Activated CD8-positive, alpha-beta memory T cell treated with anti-CD3 and anti-CD28 coated beads, Interleukin-2, amount 50 U/mL, for 1 hour (primary cell): ENCODE results near the gene SIX3.

Experiments used
- DNase-seq: peaks from one replicate; pipeline ENCODE4 v3.0.0-alpha.2; 2020; ENCODE audit errors: extremely low read depth

Gene SIX3

DNA sequence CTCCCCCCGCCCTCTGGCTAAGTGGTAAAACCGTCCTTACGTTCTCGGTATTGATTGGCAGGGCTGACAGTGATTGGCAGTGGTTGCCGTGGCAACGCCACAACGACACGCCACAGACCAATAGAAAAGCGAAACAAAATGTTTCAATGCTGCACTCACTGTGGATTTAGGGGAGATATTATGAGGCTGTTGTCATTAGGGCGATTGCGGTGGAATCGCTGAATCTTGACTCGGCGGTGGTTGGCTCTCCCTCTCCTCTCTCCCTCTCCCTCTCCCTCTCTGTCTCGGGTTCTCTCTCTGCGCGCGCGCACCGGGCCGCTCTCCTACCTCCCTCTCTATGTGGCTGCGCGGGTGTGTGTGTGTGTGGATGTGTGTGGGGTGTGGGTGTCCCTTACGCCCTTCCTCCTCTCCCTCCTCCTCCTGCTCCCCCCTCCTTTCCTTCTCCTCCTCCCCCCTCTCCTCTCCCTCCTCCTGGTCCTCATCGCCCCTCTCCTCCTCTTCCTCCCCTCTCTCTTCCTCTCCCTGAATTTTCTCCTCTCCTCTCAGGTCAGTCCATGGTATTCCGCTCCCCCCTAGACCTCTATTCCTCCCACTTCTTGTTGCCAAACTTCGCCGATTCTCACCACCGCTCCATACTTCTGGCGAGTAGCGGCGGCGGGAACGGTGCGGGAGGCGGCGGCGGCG, at the start of gene SIX3:
TSS of gene SIX3 (plus strand) at position 152 of the 684 bp plus-strand sequence. CDS start at position 555, 403 bp downstream.
- no peak for DNase-seq

- DNase-seq: no peak
Measured at GRCh38 chr2:44894058-44894457, 47.4 kb upstream of the SIX3 start.

DNA sequence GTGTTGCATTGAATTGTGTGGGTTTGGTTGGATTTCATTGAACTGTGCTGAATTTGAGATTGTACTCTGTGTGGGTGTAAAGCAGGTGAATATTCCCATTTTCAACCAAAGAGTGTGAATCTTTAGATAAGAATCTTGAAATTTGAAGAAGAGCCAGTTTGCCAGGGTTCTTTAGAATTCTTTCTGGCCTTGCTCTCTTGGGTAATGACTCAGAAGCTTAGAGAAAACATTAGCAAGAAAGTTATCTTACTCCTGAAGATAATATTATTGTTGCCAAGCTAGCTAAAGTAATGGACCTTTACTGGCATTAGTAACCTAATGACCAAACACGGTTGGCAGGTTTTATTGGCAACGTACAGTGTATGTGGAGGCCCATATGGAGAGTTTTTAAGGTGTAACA, 46.4 kb upstream of the SIX3 start:
- DNase-seq: no peak

DNA sequence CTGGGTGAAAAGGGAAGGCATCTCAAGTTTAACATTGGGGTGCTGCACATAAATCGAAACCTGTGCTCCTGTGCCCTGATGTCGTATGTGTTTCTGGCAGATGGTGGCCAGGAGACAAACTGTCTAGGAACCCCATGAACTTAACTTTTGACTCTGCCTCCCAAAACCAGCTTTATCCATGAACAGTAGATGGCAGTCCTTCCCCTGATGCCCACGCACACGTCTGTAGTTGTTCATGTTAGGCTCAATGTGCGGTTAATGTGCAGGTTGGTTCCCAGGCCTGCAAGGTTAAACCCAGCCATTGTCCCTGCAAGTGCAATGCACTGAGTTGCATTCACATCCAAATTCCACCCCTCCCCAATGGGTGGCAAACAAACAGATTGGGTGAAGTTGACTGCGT, 44.1 kb upstream of the SIX3 start:
- DNase-seq: no peak

- no peak for DNase-seq
Measured at GRCh38 chr2:44902217-44903137, 39.0 kb upstream of the SIX3 start.

DNA sequence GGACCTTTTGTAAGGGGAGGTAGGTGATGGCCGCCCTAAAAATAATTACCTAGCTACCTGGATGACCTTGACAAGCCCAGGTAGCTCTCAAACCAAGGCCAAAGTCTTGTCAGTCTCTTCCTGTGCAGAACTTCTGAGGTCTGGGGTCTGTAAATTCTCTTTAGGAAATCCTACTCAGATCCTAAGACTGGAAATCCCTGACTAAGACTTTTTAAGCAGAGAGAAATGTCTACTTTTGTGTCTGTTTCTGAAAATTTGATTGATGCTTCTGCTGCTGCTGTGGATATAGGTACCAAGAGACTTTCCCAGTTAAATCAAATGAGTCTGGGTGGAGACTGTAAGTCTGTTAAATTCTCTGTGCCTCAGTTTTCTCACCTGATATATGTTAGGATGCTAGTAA, 36.9 kb upstream of the SIX3 start:
- no peak for DNase-seq

- DNase-seq: no peak
Measured at GRCh38 chr2:44906972-44907371, 34.5 kb upstream of the SIX3 start.

DNA sequence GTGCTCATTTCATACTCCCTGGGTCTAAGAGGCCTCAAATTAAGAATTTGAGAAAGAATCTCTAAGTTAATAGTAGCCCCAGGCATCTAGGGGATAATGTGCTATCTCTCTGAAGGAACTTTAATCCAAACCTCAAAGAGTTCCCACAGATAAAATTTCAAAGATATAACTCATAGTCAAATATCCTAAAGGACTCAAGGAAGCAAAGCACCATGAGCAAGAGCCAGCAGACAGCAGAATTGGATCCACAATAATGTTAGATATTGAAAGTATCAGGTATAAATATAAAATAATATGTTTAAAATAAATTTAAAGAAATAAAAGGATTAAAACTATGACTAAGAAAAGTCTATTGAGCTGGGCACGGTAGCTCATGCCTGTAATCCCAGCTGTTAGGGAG, 31.7 kb upstream of the SIX3 start:
- no peak for DNase-seq

DNA sequence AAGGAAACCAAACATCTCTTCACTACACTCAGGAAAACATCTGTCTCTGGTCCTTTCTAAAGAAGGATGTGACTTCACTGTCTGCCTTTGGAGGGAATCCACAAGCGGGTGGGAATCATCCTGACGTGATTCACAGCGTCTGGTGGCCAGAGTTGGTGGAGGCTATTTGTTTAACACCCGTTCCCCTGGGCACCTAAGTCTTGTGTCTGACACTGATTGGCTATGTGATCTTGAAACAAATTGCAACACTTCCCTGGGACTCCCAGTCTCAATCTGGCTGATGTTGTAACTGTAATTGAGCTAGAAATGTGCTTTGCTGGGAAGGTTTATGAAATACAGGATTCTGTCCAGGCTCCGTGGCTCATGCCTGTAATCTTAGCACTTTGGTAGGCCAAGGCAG, 28.8 kb upstream of the SIX3 start:
- no peak for DNase-seq

GRCh38 chr2:44916291-44916690, 25.2 kb upstream of the SIX3 start:
- DNase-seq: no peak

DNA sequence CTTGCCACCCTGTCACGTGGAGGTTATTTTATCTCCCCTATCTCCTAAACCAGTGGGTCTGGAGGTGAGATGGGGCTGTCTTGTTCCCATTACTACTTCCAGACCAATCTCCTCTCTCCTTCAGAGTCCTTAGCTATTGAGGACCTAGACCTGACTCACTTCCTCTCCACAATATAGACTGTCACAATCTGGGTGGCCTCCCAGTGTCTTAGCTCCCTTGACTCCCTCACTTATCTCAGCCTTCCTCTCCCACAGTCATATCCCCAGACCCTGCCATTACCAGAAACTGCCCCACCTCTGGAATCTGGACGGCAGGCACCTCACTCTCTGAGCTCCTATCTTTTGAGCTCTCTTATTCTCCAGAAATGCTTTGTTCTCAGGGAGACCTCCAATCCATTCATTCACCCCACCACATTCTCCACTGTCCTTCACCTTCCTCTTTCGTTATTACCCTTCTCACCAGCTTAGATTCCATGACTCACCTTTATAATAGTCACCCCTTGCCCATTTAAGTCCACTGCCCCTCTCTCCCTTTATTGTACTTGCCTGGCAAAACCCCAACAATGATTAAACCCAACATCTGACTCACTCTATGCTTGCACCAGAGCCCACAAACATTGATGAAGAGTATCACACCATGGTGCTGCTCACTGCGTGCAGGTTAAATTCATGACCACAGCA, 23.3 kb upstream of the SIX3 start:
- no peak for DNase-seq

GRCh38 chr2:44920751-44921150, 20.8 kb upstream of the SIX3 start:
- DNase-seq: no peak

DNA sequence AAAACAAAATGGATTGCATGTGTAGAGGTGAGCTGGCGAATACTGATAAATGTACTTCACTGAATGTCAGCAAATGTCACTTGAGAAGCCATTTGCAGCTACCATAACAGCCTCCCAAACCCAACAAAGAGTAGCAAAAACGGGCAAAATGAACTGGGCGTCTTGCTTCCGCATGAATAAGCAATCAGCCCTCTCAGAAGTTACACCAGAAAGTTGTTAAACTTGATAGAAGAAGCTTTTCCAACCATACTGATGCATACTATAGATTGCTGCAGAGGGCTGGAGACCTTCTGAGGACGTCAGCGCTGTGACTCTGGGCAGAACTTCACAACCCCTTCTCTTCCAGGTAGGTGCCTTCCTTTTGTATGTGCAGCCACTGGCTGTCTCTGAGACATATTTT, 18.7 kb upstream of the SIX3 start:
- DNase-seq: no peak

DNA sequence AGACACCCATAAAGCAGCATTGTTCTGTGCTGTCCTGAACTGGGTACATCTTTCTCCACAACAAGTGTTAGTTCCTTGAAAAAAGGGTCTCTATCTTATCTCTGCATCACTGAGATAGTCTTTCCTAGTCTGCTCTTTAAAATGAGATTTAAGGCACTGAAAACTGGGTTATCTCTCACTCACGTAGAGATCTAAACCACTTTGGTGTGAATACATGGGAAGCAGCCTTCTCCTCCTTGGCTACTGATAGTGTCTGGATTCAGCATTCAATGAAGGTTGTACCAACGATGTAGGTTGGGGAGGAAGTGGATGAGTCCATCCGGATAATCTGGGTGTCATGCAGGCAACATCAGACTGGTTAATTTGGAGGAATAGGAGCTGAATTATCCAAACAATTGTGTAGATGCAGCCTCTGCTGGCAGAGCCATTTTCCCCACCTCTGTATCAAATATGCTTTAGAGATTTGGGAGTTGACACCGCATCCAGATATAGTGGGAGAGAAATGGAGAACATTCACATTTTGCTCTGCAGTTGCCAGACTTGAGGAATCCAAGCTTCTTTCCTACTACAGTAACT, 15.9 kb upstream of the SIX3 start:
- no peak for DNase-seq

GRCh38 chr2:44926957-44927356, 14.5 kb upstream of the SIX3 start:
- DNase-seq: no peak

GRCh38 chr2:44927985-44928482, 13.5 kb upstream of the SIX3 start:
- DNase-seq: no peak

GRCh38 chr2:44928483-44929158, 12.9 kb upstream of the SIX3 start:
- no peak for DNase-seq

DNA sequence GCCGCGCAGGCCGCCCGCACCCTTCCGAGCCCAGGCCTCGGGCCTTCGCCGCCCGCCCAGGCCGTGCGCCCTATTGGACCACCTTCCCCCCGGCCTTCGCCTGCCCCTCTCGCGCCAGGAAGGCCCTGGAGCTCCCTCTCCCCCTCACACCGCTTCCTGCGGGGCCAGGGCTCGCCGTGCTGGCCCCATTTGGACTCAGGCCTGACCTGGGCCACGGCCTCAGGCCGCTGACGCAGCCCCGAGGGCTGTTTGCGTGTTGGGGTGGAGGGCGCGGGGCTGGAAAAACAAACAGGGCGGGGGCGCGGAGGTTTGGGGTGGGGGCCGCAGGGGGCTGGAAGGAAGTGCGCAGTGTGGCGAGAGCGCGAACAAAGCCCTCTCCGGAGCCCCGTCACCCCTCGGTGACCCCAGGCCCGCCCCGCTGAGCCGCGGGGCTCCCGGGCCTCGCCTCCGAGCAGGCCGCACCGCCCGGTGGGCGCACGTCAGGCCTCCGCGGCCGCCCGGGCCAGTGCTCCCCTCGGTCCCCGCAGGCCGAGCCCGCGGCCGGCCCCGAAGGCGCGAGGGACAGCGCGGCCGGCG, 12.3 kb upstream of the SIX3 start:
- DNase-seq: no peak

- no peak for DNase-seq
Measured at GRCh38 chr2:44929735-44930273, 11.7 kb upstream of the SIX3 start.

- no peak for DNase-seq
Measured at GRCh38 chr2:44930274-44931197, 11.0 kb upstream of the SIX3 start.
